ENCODE results near the gene KLK13.

KLK13 gene

DNA sequence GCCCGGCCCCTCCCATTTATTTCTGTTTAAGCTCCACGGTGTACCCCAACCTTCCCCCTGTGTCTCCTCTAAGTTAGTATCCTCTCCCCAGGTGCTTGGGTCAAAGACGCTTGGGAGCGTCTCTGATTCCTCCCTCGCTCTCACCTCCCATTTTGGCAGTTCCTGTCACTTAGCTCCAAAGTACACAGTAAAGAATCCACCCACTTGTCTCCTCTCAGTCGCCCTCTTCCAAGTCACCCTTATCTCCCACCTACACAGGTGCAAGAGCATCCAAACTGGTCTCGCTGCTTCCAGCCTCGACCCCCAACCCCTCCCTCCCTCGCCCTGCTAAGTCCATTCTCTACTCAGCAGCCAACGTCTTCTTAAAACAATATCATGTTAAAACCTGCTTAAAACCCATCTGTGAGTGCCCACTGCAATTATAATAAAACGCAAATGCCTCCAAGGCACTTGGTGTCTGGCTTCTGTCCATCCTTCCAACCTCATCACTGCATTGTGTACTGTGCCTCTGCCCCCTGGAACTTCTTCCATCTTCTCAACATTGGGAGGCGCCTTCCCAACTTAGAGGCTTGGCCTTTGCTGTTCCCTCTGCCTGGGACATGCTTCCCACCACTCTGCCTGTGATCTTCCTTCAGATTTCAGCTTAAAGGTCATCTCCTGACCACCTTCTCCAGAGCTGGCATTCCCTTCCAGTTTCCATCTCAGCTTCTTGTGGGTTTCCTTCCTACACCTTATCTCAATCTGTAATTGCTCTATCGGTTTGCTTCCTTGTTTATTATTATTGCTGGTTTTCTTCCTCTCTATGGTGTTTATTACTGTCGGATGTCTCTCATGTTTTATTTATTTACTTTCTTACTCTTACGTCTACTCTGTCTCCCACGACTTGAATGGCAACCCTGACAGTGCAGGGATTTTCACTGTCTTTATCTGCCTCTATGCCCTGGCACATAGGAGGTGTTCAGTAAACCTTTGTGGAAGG is 27.3 kb upstream of the KLK13 start:
- peak; percentile 30 for DNase-seq

DNA sequence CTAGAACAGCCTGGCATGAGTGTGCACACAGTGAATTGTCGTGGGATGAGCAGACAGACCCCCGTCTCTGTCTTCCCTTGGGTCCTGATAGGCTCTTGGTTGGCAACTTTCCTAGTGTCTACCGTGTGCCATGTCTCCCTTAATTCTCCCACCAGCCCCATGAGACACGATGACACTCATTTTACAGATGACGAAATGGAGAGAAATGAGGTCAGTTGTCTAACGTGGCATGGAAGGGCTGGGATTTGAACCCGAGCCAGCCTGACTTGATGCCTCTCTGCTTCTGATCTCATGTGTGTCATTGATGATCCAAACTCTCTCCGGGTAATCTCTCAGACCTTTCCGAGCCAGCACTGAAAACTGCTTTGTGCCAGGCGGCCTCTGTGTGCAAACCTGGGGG is 26.2 kb upstream of the KLK13 start:
- DNase-seq, result no peak

DNA sequence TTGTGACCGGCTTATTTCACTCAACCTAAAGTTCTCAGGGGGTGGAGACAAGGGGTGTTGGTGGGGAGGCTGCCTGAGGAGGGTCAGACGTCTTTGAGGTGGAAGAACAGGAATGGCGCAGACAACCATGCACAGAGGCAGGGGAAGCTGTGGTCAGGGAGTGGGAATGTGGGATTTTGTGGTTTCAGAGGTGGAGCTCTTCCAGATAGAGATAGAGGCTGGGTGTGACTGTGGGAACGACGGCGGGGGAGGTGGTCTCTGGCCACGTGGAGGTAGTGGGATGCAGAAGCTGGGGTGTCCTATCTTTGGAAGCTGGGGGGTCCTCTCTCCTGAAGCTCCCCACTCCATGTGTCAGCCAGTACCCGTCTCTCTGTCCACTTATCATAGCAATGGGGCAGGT is 25.6 kb upstream of the KLK13 start:
- DNase-seq, result no peak

DNA sequence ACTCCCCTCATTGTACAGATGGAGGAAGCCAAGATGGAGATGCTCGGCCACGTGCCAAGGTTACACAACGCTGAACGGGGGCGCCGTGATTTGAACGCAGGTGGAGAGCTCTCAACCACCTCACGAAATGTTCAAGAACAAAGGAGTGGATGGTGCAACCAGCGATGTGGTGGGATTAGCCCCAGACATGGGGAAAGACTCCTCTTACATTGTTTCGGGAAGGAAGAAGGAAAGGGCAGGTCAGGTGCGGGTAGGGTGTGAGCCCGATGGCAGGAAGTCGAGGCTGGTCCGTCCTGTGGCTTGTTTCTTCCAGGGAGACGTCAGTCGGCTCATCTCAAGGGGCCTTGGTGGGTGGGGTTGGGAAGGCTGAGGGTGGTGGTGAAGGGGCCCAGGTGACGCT is 24.9 kb upstream of the KLK13 start:
- DNase-seq, result peak; percentile 69

DNA sequence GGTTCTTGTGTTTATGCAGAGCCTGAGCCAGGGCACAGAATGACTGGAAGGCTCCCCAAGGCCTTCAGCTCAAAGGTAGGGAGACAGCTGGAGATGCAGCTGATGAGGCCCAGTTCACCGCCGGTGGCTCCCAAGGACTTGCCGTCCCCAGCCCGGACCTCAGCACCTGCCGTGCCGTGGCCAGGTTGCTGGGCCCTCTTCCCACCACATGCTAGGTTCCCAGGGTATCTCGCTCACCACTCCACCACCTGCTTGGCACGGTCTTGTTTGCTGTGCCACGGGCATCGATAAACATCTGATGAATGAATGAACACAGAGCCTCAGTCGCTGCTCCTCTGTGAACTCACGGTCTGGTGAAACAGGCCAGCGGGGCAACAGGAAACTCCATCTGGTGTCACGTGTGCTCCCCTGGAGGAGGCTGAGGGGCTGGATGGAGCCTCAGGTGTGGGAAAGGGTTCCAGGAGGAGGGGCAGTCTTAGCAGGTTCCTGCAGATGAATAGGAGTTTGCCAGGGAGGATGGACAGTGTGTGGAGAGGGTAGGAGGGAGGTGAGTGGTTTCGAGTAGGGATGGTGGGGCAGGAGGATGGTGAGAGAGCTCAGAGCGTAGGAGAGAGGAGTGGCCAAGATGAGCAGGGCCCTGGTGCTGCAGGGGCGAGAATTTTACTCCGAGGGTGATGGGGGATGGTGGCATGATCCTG is 21.4 kb upstream of the KLK13 start:
- no peak for DNase-seq

DNA sequence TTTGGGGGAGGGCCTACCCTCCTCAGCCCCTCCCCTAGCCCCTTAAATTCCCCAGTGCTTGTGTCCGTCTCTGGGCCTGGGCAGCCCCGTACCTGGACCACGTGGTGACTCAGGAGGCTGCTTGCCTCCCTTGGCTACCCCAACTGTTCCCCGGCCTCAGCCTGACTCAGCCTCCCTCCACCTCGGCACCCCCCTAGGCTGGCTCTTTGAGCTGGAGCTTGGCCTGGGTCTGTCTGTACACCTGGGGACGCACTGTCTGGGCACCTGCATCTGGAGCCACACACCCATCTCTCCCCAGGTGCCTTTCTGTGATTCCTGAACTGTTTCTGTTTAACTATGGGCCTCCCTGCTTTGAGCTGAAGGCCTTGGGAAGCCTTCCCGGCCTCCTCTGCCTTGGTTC is 19.6 kb upstream of the KLK13 start:
- DNase-seq, result no peak

DNA sequence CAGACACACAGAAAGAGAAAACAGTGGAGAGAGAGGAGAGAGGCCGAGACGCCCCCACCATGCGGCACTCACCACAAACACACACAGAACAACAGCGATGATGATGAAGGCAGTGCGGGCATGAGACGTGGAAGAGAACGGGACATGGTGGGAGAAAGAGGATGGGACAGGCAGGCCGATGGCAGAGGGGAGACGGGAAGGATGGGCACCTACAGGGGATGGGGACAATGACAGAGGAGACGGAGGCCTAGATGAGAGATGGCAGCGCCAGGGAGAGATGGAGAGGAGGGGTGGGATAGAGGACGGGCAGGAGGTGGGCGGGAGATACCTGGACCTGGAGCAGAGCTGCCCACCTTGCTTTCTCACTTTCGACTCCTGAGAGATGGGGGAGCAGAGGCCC is 18.9 kb upstream of the KLK13 start:
- DNase-seq, result no peak

DNA sequence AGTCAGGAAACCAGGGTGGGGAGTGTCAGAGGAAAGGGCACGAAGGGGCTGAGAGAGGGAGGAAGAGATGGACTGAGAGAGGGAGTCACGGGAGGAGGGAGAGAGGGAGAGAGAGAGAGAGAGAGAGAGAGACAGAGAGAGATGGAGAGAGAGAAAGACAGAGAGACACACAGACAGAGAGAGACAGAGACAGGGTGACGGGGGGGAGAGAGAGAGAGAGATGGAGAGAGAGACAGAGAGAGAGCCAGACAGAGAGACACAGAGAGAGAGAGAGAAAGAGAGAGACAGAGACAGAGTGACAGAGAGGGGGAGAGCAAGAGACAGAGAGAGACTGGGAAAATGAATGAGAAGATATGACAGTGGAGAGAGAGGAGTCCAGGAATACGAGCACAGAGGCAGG is 18.3 kb upstream of the KLK13 start:
- no peak for DNase-seq

DNA sequence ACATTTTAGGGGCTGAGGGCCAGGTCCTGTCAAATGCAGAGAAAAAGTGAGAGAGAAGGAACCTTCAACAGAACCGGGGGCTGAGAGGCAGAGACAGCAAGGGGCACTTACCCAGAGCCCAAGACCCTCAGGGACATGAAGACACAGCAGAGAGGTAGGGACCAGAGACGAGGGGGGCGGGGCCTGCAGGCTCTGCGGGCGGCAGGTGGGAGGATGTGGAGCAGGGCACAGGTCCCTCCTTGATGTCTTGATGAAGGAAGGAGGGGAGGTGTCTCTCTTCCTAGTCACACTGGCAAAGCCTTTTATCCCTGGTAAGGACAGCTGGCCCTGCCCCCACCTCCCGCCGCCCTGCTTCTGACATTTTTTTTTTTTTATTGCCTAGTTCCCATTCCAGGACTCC is 17.7 kb upstream of the KLK13 start, which contains the start of gene KLK14:
TSS of gene KLK14 (minus strand) at position 277 of the 400 bp plus-strand sequence. CDS start at position 4, 273 bp downstream.
- DNase-seq, result no peak

DNA sequence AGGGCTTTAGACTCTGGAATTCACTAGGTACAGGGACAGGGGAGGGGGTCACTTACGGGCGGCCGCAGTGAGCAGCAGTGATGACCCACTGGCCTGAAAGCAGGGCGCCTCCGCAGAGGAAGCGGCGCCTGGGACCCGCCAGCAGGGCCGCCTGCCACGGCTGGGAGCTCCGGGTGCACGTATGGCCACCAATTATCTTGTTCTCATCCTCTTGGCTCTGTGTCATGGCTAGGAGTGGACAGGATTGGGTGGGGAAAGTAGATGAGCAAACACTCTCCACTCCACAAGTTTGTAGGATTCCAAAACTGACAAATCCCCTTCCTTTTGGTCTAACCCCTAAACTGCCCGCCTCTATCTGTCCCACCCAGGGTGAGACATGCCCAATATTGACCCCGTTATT is 16.6 kb upstream of the KLK13 start:
- DNase-seq, result no peak

DNA sequence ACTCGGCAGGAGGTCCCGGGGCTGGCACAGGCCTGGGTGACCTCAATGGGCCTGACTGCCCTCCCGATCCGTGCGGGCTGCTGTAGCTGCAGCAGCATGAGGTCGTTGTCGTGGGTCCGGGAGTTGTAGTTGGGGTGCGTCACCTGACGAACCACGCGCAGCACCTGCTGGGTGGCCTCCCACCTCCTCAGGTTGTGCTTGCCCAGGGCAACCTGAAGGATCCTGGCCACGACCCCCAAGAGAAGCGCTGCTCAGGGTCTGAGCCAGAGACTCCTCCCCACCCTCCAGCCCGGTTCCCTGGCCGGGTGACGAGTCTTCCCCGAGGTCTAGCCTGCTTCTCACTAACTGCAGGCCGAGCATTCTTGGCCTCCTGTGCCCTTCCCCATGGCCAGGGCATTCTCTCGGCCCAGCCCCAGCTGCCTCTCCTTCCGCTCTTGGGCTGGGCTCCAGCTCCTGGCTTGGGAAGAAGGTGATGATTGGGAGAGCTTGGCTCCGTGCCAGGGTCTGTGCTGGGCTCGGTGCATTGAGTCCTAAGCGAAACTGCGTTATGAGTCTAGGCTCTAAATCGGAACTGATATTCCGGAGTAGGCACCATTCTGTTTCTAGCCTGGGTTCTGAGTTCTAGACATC is 14.7 kb upstream of the KLK13 start:
- DNase-seq, result no peak

DNA sequence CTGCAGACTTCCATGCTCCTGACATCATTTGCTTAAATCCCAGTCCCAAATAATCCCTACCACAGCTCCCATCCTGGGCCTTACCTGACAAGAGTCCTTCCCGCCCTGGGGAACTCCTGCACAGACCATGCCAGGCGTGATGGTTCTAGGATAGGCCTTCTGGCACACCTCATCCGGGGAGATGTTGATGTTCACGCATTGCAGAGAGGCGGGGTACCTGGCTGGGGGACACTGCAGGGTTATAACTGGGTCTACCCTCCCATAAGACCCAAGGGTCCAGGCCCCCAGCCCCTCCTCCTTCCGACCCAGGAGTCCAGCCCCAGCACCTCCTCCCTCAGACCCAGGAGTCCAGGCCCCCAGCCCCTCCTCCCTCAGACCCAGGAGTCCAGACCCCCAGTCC is 13.8 kb upstream of the KLK13 start:
- DNase-seq, result no peak

DNA sequence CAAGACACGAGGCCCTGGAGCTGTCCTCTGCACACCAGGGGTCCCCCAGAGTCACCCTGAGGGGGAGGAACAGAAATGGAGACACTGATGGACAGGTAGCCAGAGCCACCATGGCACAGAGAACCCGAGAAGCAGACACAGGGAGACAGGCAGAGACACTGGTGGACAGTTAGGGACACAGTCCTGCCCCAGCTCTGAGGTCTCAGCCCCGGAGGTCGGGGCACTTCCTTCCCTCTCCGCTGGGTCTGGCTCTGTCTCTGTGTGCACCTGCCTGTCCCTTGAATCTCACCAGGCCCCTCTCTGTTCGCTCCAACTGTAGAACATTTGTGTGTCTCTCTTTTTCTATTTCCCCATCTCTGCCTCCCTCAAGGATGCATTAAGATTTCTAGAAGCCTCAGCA is 13.2 kb upstream of the KLK13 start:
- DNase-seq, result no peak

DNA sequence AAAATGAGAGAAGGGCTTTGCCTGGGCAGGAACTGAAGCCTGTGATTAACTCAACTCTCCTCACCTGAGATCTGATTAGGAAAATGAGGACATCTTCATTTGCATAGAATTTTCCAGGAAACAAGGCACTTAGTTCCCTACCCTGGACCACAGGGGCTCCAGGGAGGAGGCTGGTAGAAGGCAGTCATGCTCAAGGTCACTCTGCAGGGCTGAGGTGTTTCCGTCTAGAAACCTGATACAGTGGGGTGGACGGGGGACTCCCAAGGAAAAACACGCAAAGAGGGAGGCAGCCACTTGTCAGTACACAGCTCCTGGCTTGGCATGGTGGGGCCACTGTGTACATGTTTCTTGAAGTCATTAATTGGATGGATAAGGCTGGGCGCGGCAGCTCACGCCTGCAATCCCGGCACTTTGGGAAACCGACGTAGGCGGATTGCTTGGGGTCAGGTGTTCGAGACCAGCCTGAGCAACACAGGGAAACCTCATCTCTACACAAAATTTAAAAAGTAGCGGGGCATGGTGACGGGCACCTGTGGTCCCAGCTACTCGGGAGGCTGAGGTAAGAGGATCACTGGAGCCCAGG is 11.8 kb upstream of the KLK13 start:
- no peak for DNase-seq

DNA sequence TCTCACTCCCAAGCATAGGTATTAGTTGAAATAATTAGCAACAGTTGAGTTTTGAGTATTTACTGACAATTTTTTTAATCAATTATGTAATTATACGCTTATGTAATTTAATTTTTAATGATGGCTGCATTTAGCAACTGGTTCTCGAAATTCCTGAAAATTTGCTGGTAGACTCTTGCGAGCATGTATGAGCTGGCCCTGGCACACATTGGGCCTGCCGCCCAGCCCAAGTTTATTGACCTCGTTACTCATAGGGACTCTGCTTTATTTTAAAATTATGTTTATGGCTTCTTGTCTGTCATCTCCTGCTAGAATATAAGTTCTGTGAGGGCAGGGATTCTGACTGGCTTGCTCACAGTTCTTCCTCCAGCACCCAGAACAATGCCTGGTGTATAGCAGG is 11.1 kb upstream of the KLK13 start:
- no peak for DNase-seq

DNA sequence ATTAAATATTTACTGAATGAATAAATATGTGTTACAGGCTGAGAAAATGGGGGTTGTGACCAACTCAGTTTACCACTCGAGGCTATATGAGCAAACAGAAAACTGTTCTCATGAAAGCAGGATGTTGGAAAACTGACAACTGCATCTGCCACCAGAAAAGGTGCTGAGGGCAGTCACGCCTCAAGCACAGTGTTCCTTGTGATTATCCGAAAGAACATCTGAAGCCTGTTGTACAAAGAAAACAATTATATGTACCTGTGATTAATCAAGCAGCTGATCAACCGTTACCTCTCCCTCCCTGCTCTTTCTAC is 6.2 kb upstream of the KLK13 start:
- DNase-seq, result no peak

DNA sequence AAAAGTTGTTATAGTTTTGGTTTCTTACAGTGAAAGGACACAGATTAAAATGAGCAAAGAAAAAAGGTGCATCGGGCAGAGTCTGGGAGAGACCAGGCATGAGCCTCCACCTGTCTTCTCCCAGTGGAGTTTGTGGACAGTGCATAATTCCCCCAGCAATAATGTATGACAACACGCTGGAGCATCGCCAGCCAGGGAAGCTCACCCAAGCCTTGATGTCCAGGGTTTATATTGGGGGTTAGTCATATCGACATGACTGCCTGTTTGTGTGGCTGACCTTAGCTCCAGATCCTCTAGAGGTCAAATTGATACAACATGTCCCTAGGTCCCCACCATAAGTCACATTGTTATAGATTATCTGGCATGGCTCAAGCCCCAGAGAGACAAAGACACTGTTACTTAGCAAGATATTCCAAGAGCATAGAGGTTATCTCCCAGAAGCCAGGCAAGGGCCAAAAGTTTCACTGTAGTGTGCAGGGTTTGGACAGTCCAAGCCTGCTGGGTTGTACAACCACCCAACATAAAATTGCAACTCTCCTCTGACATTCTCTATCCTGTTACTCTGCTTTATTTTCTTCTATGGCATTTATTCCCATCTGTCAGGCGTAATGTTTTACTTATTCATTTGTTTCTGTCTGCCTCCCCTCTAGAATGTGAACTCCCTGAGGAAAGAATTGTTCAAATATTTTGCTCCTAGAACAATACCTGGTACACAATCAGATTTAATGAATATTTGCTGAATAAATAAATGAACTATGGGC is 5.6 kb upstream of the KLK13 start:
- no peak for DNase-seq

DNA sequence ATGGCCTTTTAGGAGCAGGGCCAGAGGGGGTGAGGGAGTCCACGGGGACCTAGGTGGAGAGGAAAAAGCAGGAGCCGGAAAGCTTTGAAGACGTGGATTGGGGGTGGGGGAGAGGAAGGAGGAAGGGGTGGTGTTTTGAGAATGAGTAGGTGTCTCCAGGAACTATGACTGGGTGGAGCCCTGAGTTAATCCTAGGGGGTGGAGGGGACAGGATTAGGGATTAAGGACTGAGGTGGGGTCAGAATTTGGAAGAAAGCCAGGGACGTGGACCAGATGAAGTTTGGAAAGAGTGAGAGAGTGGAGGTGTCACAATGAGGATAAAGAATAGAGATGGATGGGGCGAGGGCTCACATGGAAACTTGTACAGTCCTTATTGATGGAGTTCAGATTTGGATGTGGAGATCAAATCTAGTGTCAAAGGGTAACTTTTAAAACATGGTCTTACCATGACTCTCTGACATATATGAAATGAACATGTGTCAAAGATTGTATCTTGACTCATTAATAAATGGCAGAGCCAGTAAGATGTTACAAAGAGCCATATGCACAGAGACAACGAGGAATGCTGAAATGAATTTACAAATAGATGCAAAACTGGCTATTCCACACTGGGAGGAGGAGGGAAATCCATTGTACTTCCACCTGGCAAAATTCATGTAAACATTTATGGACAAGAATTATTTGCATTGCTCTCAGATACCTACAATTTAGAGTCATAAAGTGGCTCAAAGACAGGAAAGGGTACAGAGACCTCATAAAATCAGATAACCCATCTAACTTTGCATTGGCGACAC is 1.7 kb upstream of the KLK13 start:
- no peak for DNase-seq

DNA sequence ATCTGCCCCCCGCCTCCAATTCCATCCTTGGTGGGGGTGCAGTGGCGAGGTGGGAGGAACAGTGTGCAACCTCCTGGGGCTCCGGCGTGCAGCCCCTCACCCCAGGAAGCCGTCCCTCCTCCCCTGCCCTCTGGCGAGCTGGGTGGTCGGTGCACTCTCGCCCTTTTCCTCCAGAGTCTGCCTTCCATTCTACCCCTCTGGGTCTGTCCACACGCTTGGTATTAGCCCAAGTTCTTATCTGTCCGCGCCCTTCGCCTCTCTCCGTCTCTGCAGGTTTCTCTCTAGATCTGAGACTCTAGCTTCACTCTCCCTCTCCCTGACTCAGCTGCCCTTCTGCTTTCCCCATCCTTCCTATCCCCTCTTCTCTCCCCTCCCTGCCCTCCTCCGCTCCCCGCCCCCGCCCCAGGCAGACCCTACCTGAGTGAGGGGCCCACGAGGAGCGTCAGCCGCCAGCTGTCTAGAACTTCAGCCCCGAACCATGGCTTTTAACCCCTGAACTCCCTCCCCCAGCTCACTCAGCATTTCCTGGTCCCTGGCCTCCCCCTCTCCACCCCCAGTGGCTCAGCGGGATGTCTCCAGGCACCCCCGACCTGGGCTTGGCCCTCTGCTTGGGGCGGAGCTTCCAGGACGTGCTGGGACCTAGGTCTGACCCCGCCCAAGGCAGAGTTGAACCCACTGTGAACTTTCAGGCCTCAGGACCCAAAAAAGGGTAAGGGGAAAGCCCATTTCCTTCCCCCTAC is 499 bp upstream of the KLK13 start:
- DNase-seq, result no peak

DNA sequence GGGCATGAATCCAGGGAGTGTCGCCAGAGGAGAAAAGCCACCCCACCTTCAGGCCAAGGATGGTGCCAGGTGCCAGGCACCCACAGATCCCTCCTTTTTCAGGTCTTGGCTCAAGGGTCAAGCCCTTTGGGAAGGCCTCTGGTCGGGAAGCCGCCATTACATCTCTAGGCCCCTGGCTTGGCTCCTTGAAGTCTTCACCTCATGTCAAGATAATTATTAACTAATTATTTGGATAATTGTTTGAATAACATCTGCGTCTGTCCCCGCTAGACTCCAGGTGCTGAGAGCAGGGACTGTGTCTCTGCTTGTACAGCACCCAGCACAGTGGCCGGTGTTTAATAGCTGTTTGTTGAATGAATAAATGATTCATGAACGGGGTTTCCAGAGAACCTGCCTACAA is 1.2 kb downstream of the KLK13 start:
- DNase-seq, result no peak

DNA sequence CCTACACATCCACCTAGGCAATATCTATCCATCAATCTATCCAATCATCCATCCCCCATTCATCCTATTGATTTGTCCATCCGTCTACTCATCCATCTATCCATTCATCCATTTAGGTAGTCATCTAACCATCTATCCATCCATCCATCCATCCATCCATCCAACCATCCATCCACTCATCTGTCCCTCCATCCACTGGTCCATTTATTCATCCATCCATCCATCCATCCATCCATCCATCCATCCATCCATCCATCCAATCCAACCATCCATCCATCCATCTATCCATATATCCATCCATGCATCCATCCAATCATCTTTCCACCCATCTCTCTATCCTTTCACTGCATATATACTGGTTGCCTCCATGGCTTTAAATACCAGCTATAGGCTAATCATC is 3.9 kb downstream of the KLK13 start:
- DNase-seq, result no peak
